Brain microvascular endothelial cell (primary cell): ENCODE measurements around the gene C9orf43.

Experiments used
- DNase-seq: peaks from one replicate; pipeline ENCODE4 v3.0.0-alpha.2; 2020
- H3K27ac ChIP-seq: fragments of 250-450 bp; sonication (Bioruptor Pico); 2 replicates; pipeline ENCODE4 v1.5.1; 2020; ENCODE audit warnings: mild to moderate bottlenecking, moderate library complexity
- H3K27me3 ChIP-seq: fragments of 250-450 bp; sonication (Bioruptor Pico); replicated peaks from 2 replicates; pipeline ENCODE4 v1.5.1; 2020; ENCODE audit warnings: mild to moderate bottlenecking
- H3K36me3 ChIP-seq: fragments of 250-450 bp; sonication (Bioruptor Pico); replicated peaks from 2 replicates; pipeline ENCODE4 v1.5.1; 2020; ENCODE audit warnings: mild to moderate bottlenecking
- H3K4me3 ChIP-seq: 2 replicates; pipeline ENCODE4 v1.5.1; 2011; ENCODE audit warnings: low read depth, mild to moderate bottlenecking, control low read depth, low read length, moderate library complexity
- in situ Hi-C: cut with HindIII; loops from 2 replicates; pipeline ENCODE4 v1.10.0; 2017; ENCODE audit warnings: low sequenced_read_pairs, low pct_ligation_motif_present
- TF ChIP-seq, protein P1 (sequence below): IDR thresholded peaks from 2 replicates; pipeline ENCODE4 v1.5.1; 2011; ENCODE audit warnings: low read depth, mild to moderate bottlenecking, moderate library complexity, low read length, control low read depth, inconsistent platforms; ENCODE audit errors: missing control alignments

C9orf43 gene

DNA sequence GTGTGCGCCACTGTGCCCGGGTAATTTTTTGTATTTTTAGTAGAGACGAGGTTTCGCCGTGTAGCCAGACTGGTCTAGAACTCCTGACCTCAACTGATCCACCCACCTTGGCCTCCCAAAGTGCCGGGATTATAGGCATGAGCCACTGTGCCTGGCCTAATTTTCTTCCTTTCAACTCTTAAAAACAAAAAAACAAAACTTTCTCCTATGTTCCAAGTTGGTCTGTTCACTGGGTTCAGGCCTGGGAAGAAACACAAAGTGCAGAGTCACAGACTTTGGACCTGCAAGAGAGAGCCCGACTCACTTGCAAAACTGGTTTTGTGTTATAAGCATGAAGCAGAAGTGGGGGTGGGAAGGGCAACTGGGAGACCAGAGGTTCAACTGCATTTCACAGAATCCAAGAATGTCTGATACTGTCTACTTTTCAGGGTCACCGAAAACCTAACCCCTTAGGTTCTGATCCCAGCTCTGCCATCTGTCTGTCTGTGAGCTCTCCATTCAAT, 28.6 kb upstream of the C9orf43 start:
- no peak overlapping the region for H3K4me3 ChIP-seq
- no peaks in the 10 kb centered on the region for H3K27me3 ChIP-seq
- TF ChIP-seq, protein P1, sequence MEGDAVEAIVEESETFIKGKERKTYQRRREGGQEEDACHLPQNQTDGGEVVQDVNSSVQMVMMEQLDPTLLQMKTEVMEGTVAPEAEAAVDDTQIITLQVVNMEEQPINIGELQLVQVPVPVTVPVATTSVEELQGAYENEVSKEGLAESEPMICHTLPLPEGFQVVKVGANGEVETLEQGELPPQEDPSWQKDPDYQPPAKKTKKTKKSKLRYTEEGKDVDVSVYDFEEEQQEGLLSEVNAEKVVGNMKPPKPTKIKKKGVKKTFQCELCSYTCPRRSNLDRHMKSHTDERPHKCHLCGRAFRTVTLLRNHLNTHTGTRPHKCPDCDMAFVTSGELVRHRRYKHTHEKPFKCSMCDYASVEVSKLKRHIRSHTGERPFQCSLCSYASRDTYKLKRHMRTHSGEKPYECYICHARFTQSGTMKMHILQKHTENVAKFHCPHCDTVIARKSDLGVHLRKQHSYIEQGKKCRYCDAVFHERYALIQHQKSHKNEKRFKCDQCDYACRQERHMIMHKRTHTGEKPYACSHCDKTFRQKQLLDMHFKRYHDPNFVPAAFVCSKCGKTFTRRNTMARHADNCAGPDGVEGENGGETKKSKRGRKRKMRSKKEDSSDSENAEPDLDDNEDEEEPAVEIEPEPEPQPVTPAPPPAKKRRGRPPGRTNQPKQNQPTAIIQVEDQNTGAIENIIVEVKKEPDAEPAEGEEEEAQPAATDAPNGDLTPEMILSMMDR = no peak
- DNase-seq = no peak
- H3K36me3 ChIP-seq = no peaks in the 10 kb centered on the region
- in situ Hi-C loops = no loop called here
- no peak overlapping the region for H3K27ac ChIP-seq

DNA sequence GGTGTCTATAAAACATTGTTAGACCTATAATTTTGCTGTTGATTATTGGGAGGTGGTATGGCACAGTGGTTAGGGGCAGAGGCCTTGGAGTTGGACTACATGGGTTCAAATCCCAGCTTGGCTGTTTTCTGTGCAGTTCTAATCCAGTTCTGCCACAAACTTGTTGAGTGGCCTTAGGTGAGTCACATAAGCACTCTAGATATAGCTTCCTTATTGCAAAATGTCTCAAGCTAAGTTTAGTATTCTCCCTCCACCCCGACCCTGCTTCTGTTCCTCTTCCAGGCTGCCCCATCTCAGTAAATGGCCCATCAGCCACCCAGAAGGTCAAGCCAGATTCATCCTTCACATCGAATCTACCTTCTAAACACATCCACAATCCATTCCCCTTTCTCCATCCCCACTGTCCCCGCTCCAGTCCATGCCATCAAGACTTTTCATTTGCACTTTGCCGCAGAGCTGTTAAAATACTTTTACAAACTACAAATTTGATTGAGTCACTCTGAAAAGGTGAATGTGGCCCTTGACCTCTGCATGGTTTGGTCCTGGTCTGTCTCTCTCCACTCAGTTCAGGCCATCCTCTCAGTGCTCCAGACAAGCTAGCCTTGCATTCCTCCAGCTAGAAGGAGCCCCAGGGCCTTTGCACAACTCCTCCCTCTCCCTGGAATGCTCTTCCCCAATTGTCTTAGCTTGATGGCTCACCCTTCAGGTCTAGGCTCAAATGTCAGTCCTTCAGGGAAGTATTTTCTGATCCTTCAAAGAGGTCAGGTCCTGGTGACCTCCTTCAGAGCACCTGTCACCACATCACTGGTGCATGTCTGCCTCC, 23.8 kb upstream of the C9orf43 start:
- Histone ChIP-seq H3K36me3 (peaks cover 39% of the 10 kb centered on the region), H3K27ac (no peak overlapping the region), H3K27me3 (no peaks in the 10 kb centered on the region), H3K4me3 (no peak overlapping the region)
- TF ChIP-seq, protein P1 = no peak
- in situ Hi-C loops = no loop called here
- no peak for DNase-seq

DNA sequence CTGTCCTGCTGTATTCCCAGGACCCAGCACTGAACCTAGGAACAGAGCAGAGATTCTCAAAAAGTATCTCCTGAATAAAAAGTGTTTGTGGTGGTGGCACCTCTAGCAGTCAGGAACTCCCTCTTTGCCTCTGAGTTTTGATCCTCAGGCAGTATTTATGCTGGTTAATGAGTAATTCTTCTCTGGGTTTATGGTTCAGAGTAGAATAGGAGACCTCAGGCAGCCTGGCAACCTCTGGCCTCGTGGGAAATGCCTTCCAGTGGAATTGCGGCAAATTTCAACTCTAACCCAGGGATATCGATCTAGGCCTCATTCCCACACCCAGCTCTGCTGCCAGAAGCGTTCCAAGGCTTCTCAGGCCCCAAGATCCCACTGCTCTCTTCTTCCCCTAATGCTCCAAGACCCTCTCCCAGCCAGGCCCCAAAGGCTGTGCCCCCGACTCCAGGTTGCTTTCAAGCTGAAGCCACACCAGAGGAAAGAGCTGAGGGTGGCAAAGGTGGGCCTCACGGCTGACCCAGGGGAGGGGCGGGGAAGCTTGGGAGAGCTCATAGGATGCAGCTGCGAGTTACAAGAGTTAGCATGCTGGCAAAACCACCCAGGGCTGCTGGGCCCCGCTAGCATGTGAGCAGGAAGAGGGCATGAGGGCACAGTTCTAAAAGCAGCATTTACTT, 22.9 kb upstream of the C9orf43 start:
- no peak for DNase-seq
- no peak overlapping the region for H3K4me3 ChIP-seq
- in situ Hi-C loops = no loop called here
- TF ChIP-seq, protein P1 = no peak
- no peaks in the 10 kb centered on the region for H3K27me3 ChIP-seq
- H3K36me3 ChIP-seq = peaks cover 39% of the 10 kb centered on the region
- no peak overlapping the region for H3K27ac ChIP-seq

DNA sequence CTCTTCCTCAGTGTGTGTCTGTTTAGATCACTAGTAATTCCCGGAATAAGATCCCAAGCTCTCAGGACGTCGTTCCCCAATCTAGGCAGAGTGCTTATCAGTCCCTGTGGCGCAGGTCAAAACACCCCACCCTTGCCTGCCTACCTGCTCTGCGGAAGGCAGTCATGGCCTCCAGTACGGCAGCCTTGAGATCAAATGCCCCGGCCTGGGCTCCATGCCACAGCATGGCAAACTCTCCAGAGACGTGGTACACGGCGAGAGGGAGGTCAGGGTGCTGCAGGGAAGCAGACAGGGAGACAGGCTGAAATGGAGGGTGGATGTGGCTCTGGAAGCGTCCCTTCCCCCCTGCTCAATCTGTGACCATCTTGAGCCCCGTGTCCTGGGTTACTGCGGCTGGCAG, 21.7 kb upstream of the C9orf43 start:
- TF ChIP-seq, protein P1 = no peak
- Histone ChIP-seq H3K4me3 (no peak overlapping the region), H3K36me3 (peaks cover 39% of the 10 kb centered on the region), H3K27ac (no peak overlapping the region), H3K27me3 (no peaks in the 10 kb centered on the region)
- in situ Hi-C loops = no loop called here
- no peak for DNase-seq

DNA sequence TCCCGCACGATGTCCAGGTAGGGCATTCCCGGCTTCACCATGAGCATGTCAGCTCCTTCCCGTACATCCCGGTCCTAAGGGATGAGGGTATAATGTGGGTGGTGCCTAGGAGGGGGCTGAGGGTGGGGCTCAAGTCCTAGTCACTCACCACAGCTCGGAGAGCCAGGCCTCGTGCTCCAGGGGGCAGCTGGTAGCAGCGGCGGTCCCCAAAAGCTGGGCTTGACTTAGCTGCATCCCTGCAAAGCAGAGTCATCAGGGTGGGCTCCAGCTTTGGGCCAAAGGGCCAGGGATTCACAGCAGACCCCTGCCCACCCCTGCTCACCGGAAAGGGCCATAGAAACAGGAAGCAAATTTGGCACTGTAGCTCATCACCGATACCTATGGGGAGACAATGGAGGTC, 21.1 kb upstream of the C9orf43 start:
- Histone ChIP-seq H3K36me3 (peaks cover 39% of the 10 kb centered on the region), H3K4me3 (no peak overlapping the region), H3K27me3 (no peaks in the 10 kb centered on the region), H3K27ac (no peak overlapping the region)
- in situ Hi-C loops = no loop called here
- DNase-seq = no peak
- TF ChIP-seq, protein P1 = no peak
